Endodermal cell (in vitro differentiated cells): ENCODE data around the gene SLC66A1. TPM values are rescaled to one million over a fixed set of nuclear protein-coding genes. Genes with fewer than 3 reads are reported as not detected.

Experiments used
- DNase-seq: peaks from one replicate; pipeline ENCODE4 v3.0.0-alpha.2; 2017
- H3K27ac ChIP-seq: 2 replicates; pipeline ENCODE4 v1.5.1; 2013; ENCODE audit warnings: mild to moderate bottlenecking, low read depth, low read length, moderate library complexity
- H3K27me3 ChIP-seq: 2 replicates; pipeline ENCODE4 v1.6.1; 2013; ENCODE audit warnings: mild to moderate bottlenecking, low read length, moderate library complexity; ENCODE audit not compliant: insufficient read depth, control insufficient read depth, poor library complexity, severe bottlenecking
- H3K36me3 ChIP-seq: 2 replicates; pipeline ENCODE4 v1.7.0; 2013; ENCODE audit warnings: mild to moderate bottlenecking, low read length, moderate library complexity; ENCODE audit not compliant: control insufficient read depth, insufficient read depth
- H3K4me1 ChIP-seq: one replicate; pipeline ENCODE4 v1.7.0; 2013; ENCODE audit warnings: low read length; ENCODE audit not compliant: control insufficient read depth, insufficient read depth
- H3K4me3 ChIP-seq: 2 replicates; pipeline ENCODE4 v1.5.1; 2013; ENCODE audit warnings: mild to moderate bottlenecking, low read length, moderate library complexity
- H3K9ac ChIP-seq: 2 replicates; pipeline ENCODE4 v1.6.1; 2013; ENCODE audit warnings: mild to moderate bottlenecking, low read length, moderate library complexity; ENCODE audit not compliant: poor library complexity, severe bottlenecking; ENCODE audit errors: extremely low read depth
- H3K9me3 ChIP-seq: 2 replicates; pipeline ENCODE4 v1.6.1; 2013; ENCODE audit warnings: mild to moderate bottlenecking, low read length, moderate library complexity; ENCODE audit not compliant: control insufficient read depth
- H3K27ac Mint-ChIP-seq: 2 replicates; pipeline ENCODE4 v1.8.0; 2020; ENCODE audit warnings: mixed read lengths
- H3K27me3 Mint-ChIP-seq: 2 replicates; pipeline ENCODE4 v1.8.0; 2021; ENCODE audit warnings: mild to moderate bottlenecking, mixed read lengths; ENCODE audit not compliant: insufficient read depth
- H3K36me3 Mint-ChIP-seq: 2 replicates; pipeline ENCODE4 v1.8.0; 2020; ENCODE audit warnings: low read depth, mixed read lengths
- H3K4me1 Mint-ChIP-seq: 2 replicates; pipeline ENCODE4 v1.8.0; 2020; ENCODE audit warnings: mixed read lengths
- H3K4me3 Mint-ChIP-seq: 2 replicates; pipeline ENCODE4 v1.8.0; 2020; ENCODE audit warnings: mild to moderate bottlenecking, moderate library complexity, mixed read lengths
- H3K9me3 Mint-ChIP-seq: 2 replicates; pipeline ENCODE4 v1.8.0; 2020; ENCODE audit warnings: mild to moderate bottlenecking, mixed read lengths
- CTCF ChIP-seq: fragments of 200-600 bp; sonication (generic); conservative IDR thresholded peaks from 2 replicates; pipeline ENCODE4 v1.5.0; 2021; ENCODE audit warnings: antibody characterized with exemption, mild to moderate bottlenecking
- WGBS, 2 experiments: methylation state at CpG; one replicate each; pipeline versions ENCODE4 v1.1.5 to v1.1.7; 2013; ENCODE audit warnings: missing lambda C conversion rate in 2 of 2, mixed read lengths in 1 of 2; ENCODE audit not compliant: insufficient coverage in 1 of 2, insufficient read length in 1 of 2; 5-methylcytosine and 5-hydroxymethylcytosine counted together
- total RNA-seq, 2 donors: library from RNA; stranded (reverse); fragmentation: NEBNext Ultra II Directional in 1 of 2; extraction: Animal tissue kit (Norgen Biotek cat#: 25700) in 1 of 2; gene quantifications; 2 replicates in 1 of 2; 3 replicates in 1 of 2; pipeline ENCODE4 v1.2.1, GENCODE V29; 2021

Gene SLC66A1
- total RNA-seq, 2 donors from 2014 or later: 20.8 to 22.6 TPM

DNA sequence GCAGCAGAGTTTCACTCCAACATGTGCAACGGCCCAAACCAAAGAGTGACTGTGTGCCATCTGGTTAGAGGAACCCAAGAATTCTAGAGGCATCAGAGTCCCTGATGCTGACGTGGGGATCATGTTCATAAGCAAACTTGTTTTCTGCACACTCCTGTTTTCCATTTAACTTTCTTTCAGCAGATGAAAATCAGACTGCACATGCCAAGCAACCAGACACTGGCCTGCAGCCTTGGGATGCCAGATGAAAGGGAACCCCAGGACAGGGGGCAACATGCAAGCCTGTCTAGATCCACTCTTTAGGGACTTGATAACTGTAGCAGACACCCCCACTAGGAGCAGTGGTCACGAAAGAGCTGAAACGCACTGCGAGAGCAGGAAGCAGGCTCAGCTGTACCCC lies 56.8 kb downstream of the SLC66A1 start:
- WGBS, 2 experiments: 92 to 93% methylated on average over 4 to 5 of the region's 5 CpGs
- no peak for DNase-seq
- no peaks in the 10 kb centered on the region for H3K9me3 ChIP-seq
- no peak overlapping the region for H3K9ac ChIP-seq
- no peak overlapping the region for H3K4me3 Mint-ChIP-seq
- H3K27me3 Mint-ChIP-seq: no peaks in the 10 kb centered on the region
- no peak overlapping the region for H3K27ac ChIP-seq
- no peaks in the 10 kb centered on the region for H3K27me3 ChIP-seq
- no peaks in the 10 kb centered on the region for H3K9me3 Mint-ChIP-seq
- peaks cover 15% of the 10 kb centered on the region for H3K4me1 ChIP-seq
- peaks cover 41% of the 10 kb centered on the region for H3K4me1 Mint-ChIP-seq
- H3K27ac Mint-ChIP-seq: peak overlapping the region; percentile 19
- no peak for TF ChIP-seq CTCF
- no peak overlapping the region for H3K4me3 ChIP-seq
- H3K36me3 Mint-ChIP-seq: peaks cover 13% of the 10 kb centered on the region
- peaks cover 35% of the 10 kb centered on the region for H3K36me3 ChIP-seq

GRCh38 chr1:19369396-19370090 lies 57.4 kb downstream of the SLC66A1 start:
- H3K9ac ChIP-seq: no peak overlapping the region
- H3K36me3 ChIP-seq: peaks cover 35% of the 10 kb centered on the region
- no peak for DNase-seq
- H3K4me1 ChIP-seq: peaks cover 15% of the 10 kb centered on the region
- no peaks in the 10 kb centered on the region for H3K27me3 ChIP-seq
- Mint-ChIP-seq H3K4me3 (no peak overlapping the region), H3K27me3 (no peaks in the 10 kb centered on the region), H3K4me1 (peaks cover 35% of the 10 kb centered on the region), H3K36me3 (peaks cover 17% of the 10 kb centered on the region), H3K9me3 (no peaks in the 10 kb centered on the region), H3K27ac (peak overlapping the region; percentile 76)
- no peaks in the 10 kb centered on the region for H3K9me3 ChIP-seq
- TF ChIP-seq CTCF: no peak
- 92 to 100% methylated on average over 11 to 16 of the region's 16 CpGs for WGBS, 2 experiments
- H3K4me3 ChIP-seq: no peak overlapping the region
- H3K27ac ChIP-seq: peak overlapping the region; percentile 9

DNA sequence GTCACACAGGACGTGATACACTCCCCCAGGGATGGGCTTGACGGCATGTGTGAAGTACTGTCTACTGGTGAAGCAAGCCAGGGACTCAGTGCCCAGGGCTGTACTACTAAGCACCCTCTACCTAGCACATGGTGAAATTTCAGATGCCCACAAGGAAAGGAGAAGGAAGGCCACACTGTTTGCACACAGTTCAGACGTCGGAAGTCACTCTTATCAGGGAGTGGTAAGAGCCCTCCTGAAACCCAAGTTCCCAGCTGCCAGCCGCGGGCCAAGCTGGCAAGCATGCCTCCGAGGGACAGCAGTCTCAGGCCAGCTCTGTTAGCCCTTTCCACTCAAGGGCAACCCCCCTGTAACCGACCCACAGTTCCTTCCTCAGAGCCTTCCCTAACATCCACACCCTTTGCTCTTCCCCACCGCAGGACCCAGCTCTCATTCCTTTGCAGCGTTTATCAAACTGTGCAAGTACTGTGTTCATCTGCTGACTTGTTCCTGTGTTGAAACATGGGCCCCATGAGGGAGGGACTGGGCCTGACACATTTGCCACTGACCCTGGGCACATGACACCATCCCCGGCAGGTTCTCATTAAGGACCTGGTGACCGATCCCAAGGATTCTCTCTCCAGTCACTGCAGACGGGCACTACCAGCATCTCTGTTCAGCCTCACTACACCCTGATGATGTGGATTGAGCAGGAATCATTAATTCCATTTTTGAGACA lies 58.5 kb downstream of the SLC66A1 start:
- peaks cover 15% of the 10 kb centered on the region for H3K4me1 ChIP-seq
- H3K9me3 Mint-ChIP-seq: no peaks in the 10 kb centered on the region
- peaks cover 35% of the 10 kb centered on the region for H3K4me1 Mint-ChIP-seq
- no peak for TF ChIP-seq CTCF
- no peak overlapping the region for H3K27ac ChIP-seq
- DNase-seq: no peak
- H3K27me3 ChIP-seq: no peaks in the 10 kb centered on the region
- no peak overlapping the region for H3K4me3 Mint-ChIP-seq
- no peaks in the 10 kb centered on the region for H3K27me3 Mint-ChIP-seq
- peaks cover 13% of the 10 kb centered on the region for H3K36me3 Mint-ChIP-seq
- H3K36me3 ChIP-seq: peaks cover 37% of the 10 kb centered on the region
- no peak overlapping the region for H3K4me3 ChIP-seq
- 95 to 96% methylated on average over 10 to 13 of the region's 13 CpGs for WGBS, 2 experiments
- no peak overlapping the region for H3K9ac ChIP-seq
- no peaks in the 10 kb centered on the region for H3K9me3 ChIP-seq
- peak overlapping the region; percentile 76 for H3K27ac Mint-ChIP-seq
